B cell (primary cell): ENCODE measurements around the gene ZFP1. TPM values are rescaled to one million over a fixed set of nuclear protein-coding genes. Genes with fewer than 3 reads are reported as not detected.

Experiments
- ATAC-seq: fragments of 200-7000 bp; cut with Tn5 transposase; one replicate; pipeline ENCODE4 v1.10.0; 2021; ENCODE audit warnings: low read depth, mild to moderate bottlenecking, moderate number of reproducible peaks, moderate library complexity
- CTCF ChIA-PET: fragments of 350-600 bp; sonication (Branson Sonifier 250); formaldehyde crosslinking; loops from one replicate; lab custom pipeline; 2021; ENCODE audit warnings: antibody characterized with exemption, inconsistent platforms; lab: Charles Lee
- POLR2A ChIA-PET: fragments of 350-600 bp; sonication (Branson Sonifier 250); formaldehyde crosslinking; loops from one replicate; lab custom pipeline; 2021; ENCODE audit warnings: antibody characterized with exemption; lab: Charles Lee
- DNase-seq: peaks from one replicate; pipeline ENCODE4 v3.0.0; 2013
- H2AFZ ChIP-seq: 2 replicates; pipeline ENCODE4 v1.6.1; 2012; ENCODE audit warnings: mild to moderate bottlenecking, low read depth, low read length; ENCODE audit not compliant: insufficient read depth, poor library complexity, severe bottlenecking
- H3K27ac ChIP-seq, 2 donors: 1 replicate in 1 of 2; 2 replicates in 1 of 2; pipeline ENCODE4 v1.5.1; 2012 to 2013; ENCODE audit warnings: low read length in 2 of 2, mild to moderate bottlenecking in 2 of 2, moderate library complexity in 1 of 2
- H3K27me3 ChIP-seq, 4 experiments: fragments of 200-600 bp in 1 of 4; sonication (generic) in 1 of 4; replicated peaks in 1 of 4; 1 replicate in 2 of 4; 2 replicates in 2 of 4; pipeline versions ENCODE4 v1.6.1 to v1.7.0; 2013 to 2016; ENCODE audit warnings: low read length in 3 of 4, mild to moderate bottlenecking in 2 of 4, mixed read lengths in 1 of 4, moderate library complexity in 1 of 4; ENCODE audit not compliant: insufficient read depth in 4 of 4, control insufficient read depth in 3 of 4; ENCODE audit errors: control extremely low read depth in 1 of 4
- H3K36me3 ChIP-seq, 2 experiments: replicated peaks in 1 of 2; 1 replicate in 1 of 2; 2 replicates in 1 of 2; pipeline versions ENCODE4 v1.6.1 to v1.7.1; 2013; ENCODE audit warnings: low read length in 1 of 2; ENCODE audit not compliant: insufficient read depth in 2 of 2, control insufficient read depth in 1 of 2; ENCODE audit errors: control extremely low read depth in 1 of 2, extremely low read depth in 1 of 2
- H3K4me1 ChIP-seq, 2 donors: fragments of 200-600 bp in 1 of 2; sonication (generic) in 1 of 2; 1 replicate in 1 of 2; 2 replicates in 1 of 2; pipeline versions ENCODE4 v1.5.1 to v1.6.1; 2013 to 2017; ENCODE audit warnings: low read length in 2 of 2; ENCODE audit not compliant: control insufficient read depth in 2 of 2, insufficient read depth in 2 of 2
- H3K4me2 ChIP-seq: replicated peaks from 2 replicates; pipeline ENCODE3; 2012; ENCODE audit warnings: mild to moderate bottlenecking, low read depth, low read length; ENCODE audit not compliant: poor library complexity, severe bottlenecking
- H3K4me3 ChIP-seq, 5 experiments: fragments of 200-600 bp in 1 of 5; sonication (generic) in 1 of 5; 1 replicate in 3 of 5; 2 replicates in 2 of 5; pipeline versions ENCODE4 v1.5.1 to v1.7.0; 2011 to 2016; ENCODE audit warnings: low read length in 4 of 5, mild to moderate bottlenecking in 4 of 5, low read depth in 2 of 5, control low read depth in 1 of 5, moderate library complexity in 1 of 5; ENCODE audit not compliant: insufficient read depth in 1 of 5; ENCODE audit errors: control extremely low read depth in 1 of 5, extremely low read depth in 1 of 5
- H3K79me2 ChIP-seq: fragments of 200-600 bp; sonication (generic); one replicate; pipeline ENCODE4 v1.6.0; 2016; ENCODE audit warnings: low read length; ENCODE audit not compliant: control insufficient read depth, insufficient read depth
- H3K9ac ChIP-seq: fragments of 200-600 bp; sonication (generic); 2 replicates; pipeline ENCODE4 v1.6.1; 2017; ENCODE audit warnings: mild to moderate bottlenecking, low read length, moderate library complexity
- H3K9me3 ChIP-seq, 3 donors: one replicate each; pipeline versions ENCODE4 v1.6.1 to v1.7.1; 2013; ENCODE audit warnings: low read length in 2 of 3; ENCODE audit not compliant: control insufficient read depth in 2 of 3, insufficient read depth in 1 of 3; ENCODE audit errors: control extremely low read depth in 1 of 3
- H4K20me1 ChIP-seq: 2 replicates; pipeline ENCODE4 v1.6.0; 2012; ENCODE audit warnings: mild to moderate bottlenecking, low read length; ENCODE audit not compliant: insufficient read depth, control insufficient read depth, poor library complexity, severe bottlenecking
- H3K27ac Mint-ChIP-seq: one replicate; pipeline ENCODE4 v1.8.0; 2021; ENCODE audit warnings: mixed read lengths
- H3K27me3 Mint-ChIP-seq: one replicate; pipeline ENCODE4 v1.8.0; 2021; ENCODE audit warnings: mixed read lengths
- H3K4me1 Mint-ChIP-seq: one replicate; pipeline ENCODE4 v1.8.0; 2021; ENCODE audit warnings: mixed read lengths
- H3K4me3 Mint-ChIP-seq: one replicate; pipeline ENCODE4 v1.8.0; 2021; ENCODE audit warnings: mixed read lengths
- H3K9me3 Mint-ChIP-seq: one replicate; pipeline ENCODE4 v1.8.0; 2022; ENCODE audit warnings: mixed read lengths; ENCODE audit not compliant: insufficient read depth
- EZH2 ChIP-seq: IDR thresholded peaks from 2 replicates; pipeline ENCODE4 v1.6.1; 2012; ENCODE audit warnings: borderline replicate concordance, low read depth, mild to moderate bottlenecking, moderate library complexity, low read length; ENCODE audit not compliant: insufficient read depth, poor library complexity, severe bottlenecking
- WGBS: methylation state at CpG from one replicate; pipeline ENCODE4 v1.1.5; 2013; ENCODE audit warnings: missing lambda C conversion rate; ENCODE audit not compliant: insufficient coverage; 5-methylcytosine and 5-hydroxymethylcytosine counted together
- intact Hi-C: fragments of 100-400 bp; cut with micrococcal nuclease; formaldehyde crosslinking; loops from one replicate; pipeline ENCODE4 v1.10.0; 2022
- polyA plus RNA-seq: library from polyadenylated mRNA; depleted of rRNA; stranded (reverse); fragments of >200 nt; gene quantifications from 2 replicates; pipeline ENCODE4 v1.2.3, GENCODE V29; 2012
- total RNA-seq, 2 donors: library from RNA; stranded (reverse); fragments of 120-200 nt in 1 of 2; gene quantifications; 1 replicate in 1 of 2; 2 replicates in 1 of 2; pipeline versions ENCODE4 v1.2.3 to v1.2.4, GENCODE V29; 2013 to 2022
- TF ChIP-seq, protein P1 (sequence below): fragments of 200-600 bp; IDR thresholded peaks from one replicate; pipeline ENCODE4 v1.8.0; 2022; ENCODE audit warnings: antibody characterized with exemption, mild to moderate bottlenecking

ZFP1 gene
- total and polyA plus RNA-seq, 2 donors (not counting 1 experiment from before 2014, with no cell fraction given), result 3.4 to 13.4 TPM

DNA sequence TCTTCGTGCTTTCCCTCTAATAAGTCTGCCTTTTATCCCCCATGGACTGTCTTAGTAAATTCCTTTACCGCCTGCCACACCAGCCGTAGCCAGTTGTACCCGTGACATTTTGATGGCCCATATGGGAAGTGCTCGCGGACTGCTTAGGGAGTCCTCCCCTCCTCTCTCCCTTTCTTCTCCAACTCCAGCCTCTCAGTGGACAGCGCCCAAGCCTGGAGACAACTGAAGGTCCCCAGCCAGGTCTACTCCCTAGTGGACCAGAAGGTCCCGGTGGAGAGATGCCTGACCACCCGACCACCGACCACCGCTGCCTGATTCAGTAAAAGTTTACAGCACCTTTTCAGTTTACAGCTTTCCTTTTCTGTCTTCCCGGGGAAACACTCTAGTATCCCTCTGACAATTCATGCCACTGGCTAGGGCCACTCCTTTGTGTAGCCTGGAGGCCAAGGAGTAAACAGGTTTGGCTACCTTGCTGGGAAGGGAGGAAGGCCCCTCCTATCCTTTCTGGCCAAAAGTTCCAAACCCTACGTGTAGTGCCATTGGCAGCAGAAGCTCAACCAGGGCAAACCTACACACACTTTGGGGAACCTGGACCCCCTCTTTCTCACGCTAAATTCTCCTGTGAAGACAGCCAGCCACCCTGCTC, 40.6 kb downstream of the ZFP1 start:
- ATAC-seq, result no peak
- Histone ChIP-seq H3K27ac (no peak overlapping the region), H3K9me3 (peaks cover 0 to 8% (median 0%) of the 10 kb centered on the region in 3 donors), H3K4me3 (no peak overlapping the region), H3K4me1 (no peaks in the 10 kb centered on the region), H4K20me1 (no peaks in the 10 kb centered on the region), H3K36me3 (no peaks in the 10 kb centered on the region), H3K27me3 (peaks cover 0 to 11% (median 0%) of the 10 kb centered on the region in 4 experiments), H3K79me2 (no peaks in the 10 kb centered on the region), H3K4me2 (no peak overlapping the region), H3K9ac (no peak overlapping the region), H2AFZ (no peak overlapping the region)
- no peaks in the 10 kb centered on the region for H3K4me1 Mint-ChIP-seq
- ChIA-PET POLR2A (no interaction called here), CTCF (interaction anchor here (1.4 to 2.1 kb wide), 2 partner anchors 10 to 575 kb away, joined by 4 to 10 read pairs; no protein-coding TSS in a partner anchor)
- WGBS, result 90% methylated on average over 14 of the region's 14 CpGs
- no peak for TF ChIP-seq EZH2
- TF ChIP-seq, protein P1, sequence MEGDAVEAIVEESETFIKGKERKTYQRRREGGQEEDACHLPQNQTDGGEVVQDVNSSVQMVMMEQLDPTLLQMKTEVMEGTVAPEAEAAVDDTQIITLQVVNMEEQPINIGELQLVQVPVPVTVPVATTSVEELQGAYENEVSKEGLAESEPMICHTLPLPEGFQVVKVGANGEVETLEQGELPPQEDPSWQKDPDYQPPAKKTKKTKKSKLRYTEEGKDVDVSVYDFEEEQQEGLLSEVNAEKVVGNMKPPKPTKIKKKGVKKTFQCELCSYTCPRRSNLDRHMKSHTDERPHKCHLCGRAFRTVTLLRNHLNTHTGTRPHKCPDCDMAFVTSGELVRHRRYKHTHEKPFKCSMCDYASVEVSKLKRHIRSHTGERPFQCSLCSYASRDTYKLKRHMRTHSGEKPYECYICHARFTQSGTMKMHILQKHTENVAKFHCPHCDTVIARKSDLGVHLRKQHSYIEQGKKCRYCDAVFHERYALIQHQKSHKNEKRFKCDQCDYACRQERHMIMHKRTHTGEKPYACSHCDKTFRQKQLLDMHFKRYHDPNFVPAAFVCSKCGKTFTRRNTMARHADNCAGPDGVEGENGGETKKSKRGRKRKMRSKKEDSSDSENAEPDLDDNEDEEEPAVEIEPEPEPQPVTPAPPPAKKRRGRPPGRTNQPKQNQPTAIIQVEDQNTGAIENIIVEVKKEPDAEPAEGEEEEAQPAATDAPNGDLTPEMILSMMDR, result no peak
- H3K27ac Mint-ChIP-seq, result no peak overlapping the region
- no peak overlapping the region for H3K4me3 Mint-ChIP-seq
- DNase-seq, result no peak
- H3K27me3 Mint-ChIP-seq, result peaks cover 20% of the 10 kb centered on the region
- no peaks in the 10 kb centered on the region for H3K9me3 Mint-ChIP-seq
- intact Hi-C loops, result no loop called here

DNA sequence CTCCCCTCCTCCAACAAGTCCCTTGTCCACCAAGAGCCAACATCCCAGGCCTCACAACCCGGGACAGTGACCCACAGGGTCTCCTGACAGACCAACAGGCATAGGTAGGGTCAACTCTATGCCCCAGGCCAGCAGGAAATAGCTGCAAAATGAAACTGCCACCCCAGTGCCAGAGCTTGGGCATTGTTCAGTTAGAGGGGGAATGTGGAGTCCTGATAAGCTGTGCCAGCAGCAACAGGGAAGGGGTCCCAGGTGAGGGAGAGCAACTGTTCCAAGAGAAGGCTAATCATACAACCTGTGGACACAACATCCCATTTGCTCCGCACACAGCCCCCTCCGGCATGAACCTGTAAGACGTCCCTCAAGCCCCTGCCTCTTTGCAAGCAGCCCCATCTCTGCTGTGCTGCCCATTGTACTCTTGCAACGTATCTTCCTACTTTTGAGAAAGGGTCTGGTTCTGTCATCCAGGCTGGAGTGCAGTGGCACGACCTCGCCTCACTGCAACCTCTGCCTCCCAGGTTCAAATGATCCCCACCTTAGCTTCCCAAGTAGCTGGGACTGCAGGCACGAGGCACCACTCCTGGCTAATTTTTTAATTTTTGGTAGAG, 41.4 kb downstream of the ZFP1 start:
- Histone ChIP-seq H3K27ac (no peak overlapping the region), H3K9me3 (peaks cover 0 to 8% (median 0%) of the 10 kb centered on the region in 3 donors), H3K4me1 (no peaks in the 10 kb centered on the region), H3K36me3 (no peaks in the 10 kb centered on the region), H3K4me2 (no peak overlapping the region), H3K79me2 (no peaks in the 10 kb centered on the region), H3K9ac (no peak overlapping the region), H3K27me3 (peaks cover 0 to 11% (median 0%) of the 10 kb centered on the region in 4 experiments), H4K20me1 (no peaks in the 10 kb centered on the region), H2AFZ (no peak overlapping the region), H3K4me3 (no peak overlapping the region)
- intact Hi-C loops, result no loop called here
- Mint-ChIP-seq H3K27ac (no peak overlapping the region), H3K9me3 (no peaks in the 10 kb centered on the region), H3K4me3 (no peak overlapping the region), H3K27me3 (peaks cover 20% of the 10 kb centered on the region), H3K4me1 (no peaks in the 10 kb centered on the region)
- CTCF ChIA-PET, result interaction anchor here (0.6 to 2.1 kb wide), 4 partner anchors 9 to 574 kb away, joined by 3 to 10 read pairs (median 4); no protein-coding TSS in a partner anchor
- POLR2A ChIA-PET, result no interaction called here
- WGBS, result 85% methylated on average over 5 of the region's 8 CpGs
- TF ChIP-seq EZH2, result no peak
- TF ChIP-seq, protein P1, result no peak
- ATAC-seq (no peak), DNase-seq (no peak)
